ENCODE measurements around the gene DPP9. TPM values are rescaled to one million over a fixed set of nuclear protein-coding genes. Genes with fewer than 3 reads are reported as not detected.
A peak's percentile ranks its signal among the peaks of the same experiment; 100 is the strongest.
"Not testable (repeated sequence)": the region's sequence is repeated elsewhere in the genome, so short reads cannot be mapped to it uniquely, and the experiment has no call there.

DPP9 gene
- total RNA-seq, 1 donor: 53.1 TPM

- no peak for TF ChIP-seq CTCF (IDR thresholded peaks at IDR 0.05; ENCODE audit: insufficient read depth, low read length)
- H3K4me3 ChIP-seq (ENCODE audit: low read depth, low read length): no peak overlapping the region
- no peak for DNase-seq (ENCODE audit: low read depth)
Observed at GRCh38 chr19:4749870-4750590, 26.4 kb upstream of the DPP9 start.

- no peak overlapping the region for H3K4me3 ChIP-seq (ENCODE audit: low read depth, low read length)
- no peak for DNase-seq (ENCODE audit: low read depth)
- TF ChIP-seq CTCF (IDR thresholded peaks at IDR 0.05; ENCODE audit: insufficient read depth, low read length): no peak
Observed at GRCh38 chr19:4748589-4748988, 24.9 kb upstream of the DPP9 start.

GRCh38 chr19:4748185-4748584 is 24.5 kb upstream of the DPP9 start:
- no peak for TF ChIP-seq CTCF (IDR thresholded peaks at IDR 0.05; ENCODE audit: insufficient read depth, low read length)
- no peak overlapping the region for H3K4me3 ChIP-seq (ENCODE audit: low read depth, low read length)
- no peak for DNase-seq (ENCODE audit: low read depth)

GRCh38 chr19:4745986-4746385 is 22.3 kb upstream of the DPP9 start:
- no peak for DNase-seq (ENCODE audit: low read depth)
- no peak overlapping the region for H3K4me3 ChIP-seq (ENCODE audit: low read depth, low read length)
- TF ChIP-seq CTCF (IDR thresholded peaks at IDR 0.05; ENCODE audit: insufficient read depth, low read length): no peak

GRCh38 chr19:4745175-4745574 is 21.5 kb upstream of the DPP9 start:
- not testable (repeated sequence) for H3K4me3 ChIP-seq (ENCODE audit: low read depth, low read length); DNase-seq (ENCODE audit: low read depth)

GRCh38 chr19:4744451-4745174 is 21.0 kb upstream of the DPP9 start:
- H3K4me3 ChIP-seq (ENCODE audit: low read depth, low read length): no peak overlapping the region
- TF ChIP-seq CTCF (IDR thresholded peaks at IDR 0.05; ENCODE audit: insufficient read depth, low read length): no peak
- DNase-seq (ENCODE audit: low read depth): peak; percentile 95

GRCh38 chr19:4742723-4743646 is 19.3 kb upstream of the DPP9 start:
- TF ChIP-seq CTCF (IDR thresholded peaks at IDR 0.05; ENCODE audit: insufficient read depth, low read length): no peak
- no peak overlapping the region for H3K4me3 ChIP-seq (ENCODE audit: low read depth, low read length)
- DNase-seq (ENCODE audit: low read depth): no peak
